ENCODE results near the gene MRPS10. TPM values are rescaled to one million over a fixed set of nuclear protein-coding genes. Genes with fewer than 3 reads are reported as not detected.
"Not testable (repeated sequence)": the region's sequence is repeated elsewhere in the genome, so short reads cannot be mapped to it uniquely, and the experiment has no call there.

MRPS10 gene
- total and polyA plus RNA-seq, 8 donors = 8.5 to 38.2 (median 22.7) TPM

- H3K4me3 ChIP-seq = no peak overlapping the region
- WGBS, 5 donors = 70 to 81% (median 79%) methylated on average over 7 of the region's 7 CpGs
- peaks cover 0 to 3% (median 0%) of the 10 kb centered on the region in 4 donors for H3K4me1 ChIP-seq
- DNase-seq = no peak
- H3K27ac ChIP-seq = no peak overlapping the region
- H3K36me3 ChIP-seq = no peaks in the 10 kb centered on the region
- TF ChIP-seq CTCF (IDR thresholded peaks at IDR 0.05) (no peak), POLR2AphosphoS5 (IDR thresholded peaks at IDR 0.05) (no peak), EP300 (IDR thresholded peaks at IDR 0.05) (no peak), POLR2A (IDR thresholded peaks at IDR 0.05) (no peak)
- no peaks in the 10 kb centered on the region for H3K9me3 ChIP-seq
- H3K27me3 ChIP-seq = no peaks in the 10 kb centered on the region
- intact Hi-C loops (cut with DNase I; ENCODE audit: low total_unique reads) = no loop called here
Observed at GRCh38 chr6:42171813-42172581, 45.7 kb downstream of the MRPS10 start.

- intact Hi-C loops (cut with DNase I; ENCODE audit: low total_unique reads) = loop anchor here (5.0 kb wide), 1 partner anchor 92 kb away; no protein-coding TSS in a partner anchor
- DNase-seq, H3K27me3 ChIP-seq, H3K36me3 ChIP-seq, H3K27ac ChIP-seq, H3K9me3 ChIP-seq, H3K4me3 ChIP-seq: not testable (repeated sequence)
- 46 to 99% (median 47%) methylated on average over 2 of the region's 2 CpGs for WGBS, 5 donors
- peaks cover 0 to 12% (median 0%) of the 10 kb centered on the region in 4 donors for H3K4me1 ChIP-seq
Observed at GRCh38 chr6:42169780-42170179, 47.9 kb downstream of the MRPS10 start.

- no peak overlapping the region for H3K4me3 ChIP-seq
- no peak overlapping the region for H3K27ac ChIP-seq
- TF ChIP-seq EP300 (IDR thresholded peaks at IDR 0.05) (no peak), POLR2A (IDR thresholded peaks at IDR 0.05) (no peak)
- H3K4me1 ChIP-seq = peaks cover 0 to 12% (median 0%) of the 10 kb centered on the region in 4 donors
- no peaks in the 10 kb centered on the region for H3K9me3 ChIP-seq
- 45 to 71% (median 56%) methylated on average over 6 of the region's 6 CpGs for WGBS, 5 donors
- H3K27me3 ChIP-seq = no peaks in the 10 kb centered on the region
- H3K36me3 ChIP-seq = no peaks in the 10 kb centered on the region
- intact Hi-C loops (cut with DNase I; ENCODE audit: low total_unique reads) = loop anchor here (5.0 kb wide), 1 partner anchor 91 kb away; no protein-coding TSS in a partner anchor
- DNase-seq = no peak
Observed at GRCh38 chr6:42168650-42169049, 49.0 kb downstream of the MRPS10 start.

- H3K9me3 ChIP-seq = no peaks in the 10 kb centered on the region
- H3K27ac ChIP-seq = no peak overlapping the region
- peak; percentile 76 to 86 for DNase-seq
- TF ChIP-seq POLR2AphosphoS5 (IDR thresholded peaks at IDR 0.05) (peak in 1 of 3 donors; percentile 9), POLR2A (IDR thresholded peaks at IDR 0.05) (no peak), CTCF (IDR thresholded peaks at IDR 0.05) (peak in 5 of 7 experiments; percentile 92 to 98 (median 96)), EP300 (IDR thresholded peaks at IDR 0.05) (no peak)
- H3K4me3 ChIP-seq = no peak overlapping the region
- H3K36me3 ChIP-seq = no peaks in the 10 kb centered on the region
- H3K27me3 ChIP-seq = no peaks in the 10 kb centered on the region
- intact Hi-C loops (cut with DNase I; ENCODE audit: low total_unique reads) = loop anchor here (5.0 kb wide), 1 partner anchor 89 kb away; no protein-coding TSS in a partner anchor
- WGBS, 5 donors = 4 to 19% (median 14%) methylated on average over 6 to 8 of the region's 8 CpGs
- peaks cover 0 to 9% (median 0%) of the 10 kb centered on the region in 4 donors for H3K4me1 ChIP-seq
Observed at GRCh38 chr6:42166444-42167141, 51.1 kb downstream of the MRPS10 start.

GRCh38 chr6:42165016-42165415 is 52.6 kb downstream of the MRPS10 start:
- Histone ChIP-seq H3K4me1 (peaks cover 0 to 9% (median 0%) of the 10 kb centered on the region in 4 donors), H3K9me3 (no peaks in the 10 kb centered on the region), H3K27me3 (peaks cover 0 to 3% (median 0%) of the 10 kb centered on the region in 3 donors), H3K27ac (no peak overlapping the region), H3K4me3 (no peak overlapping the region), H3K36me3 (no peaks in the 10 kb centered on the region)
- WGBS, 5 donors = 79 to 92% (median 83%) methylated on average over 9 of the region's 9 CpGs
- TF ChIP-seq EP300 (IDR thresholded peaks at IDR 0.05) (no peak), POLR2A (IDR thresholded peaks at IDR 0.05) (no peak), CTCF (IDR thresholded peaks at IDR 0.05) (no peak), POLR2AphosphoS5 (IDR thresholded peaks at IDR 0.05) (no peak)
- no peak for DNase-seq
- intact Hi-C loops (cut with DNase I; ENCODE audit: low total_unique reads) = loop anchor here (5.0 kb wide), 1 partner anchor 88 kb away; no protein-coding TSS in a partner anchor

Measured in stomach (tissue), 9 donors.